NT2/D1 (cell line): Measurements from ENCODE around the gene SLC28A1.

Experiments used
- DNase-seq: peaks from one replicate; pipeline ENCODE4 v3.0.0-alpha.2; 2011; ENCODE audit warnings: low read depth, low spot score
- H3K27me3 ChIP-seq: 2 replicates; pipeline ENCODE4 v1.6.0; 2011; ENCODE audit warnings: mild to moderate bottlenecking; ENCODE audit not compliant: insufficient read length, insufficient read depth
- H3K36me3 ChIP-seq: 2 replicates; pipeline ENCODE4 v1.6.1; 2011; ENCODE audit warnings: mild to moderate bottlenecking, low read length, mixed read lengths; ENCODE audit not compliant: insufficient read depth, insufficient read length
- H3K4me1 ChIP-seq: 2 replicates; pipeline ENCODE4 v1.5.1; 2011; ENCODE audit not compliant: insufficient read depth, insufficient read length
- H3K4me3 ChIP-seq: 2 replicates; pipeline ENCODE4 v1.5.1; 2011; ENCODE audit warnings: low read depth; ENCODE audit not compliant: insufficient read length
- H3K9ac ChIP-seq: 2 replicates; pipeline ENCODE4 v1.6.0; 2011; ENCODE audit warnings: low read depth; ENCODE audit not compliant: insufficient read length
- H3K9me3 ChIP-seq: 2 replicates; pipeline ENCODE4 v1.5.1; 2011; ENCODE audit warnings: mild to moderate bottlenecking, low read length; ENCODE audit not compliant: insufficient read depth
- SUZ12 ChIP-seq: IDR thresholded peaks from 2 replicates; pipeline ENCODE4 v1.6.1; 2011; ENCODE audit not compliant: insufficient read length, insufficient read depth; ENCODE audit errors: extremely low read depth
- YY1 ChIP-seq: IDR thresholded peaks from 2 replicates; pipeline ENCODE4 v1.6.1; 2011; ENCODE audit not compliant: insufficient read length, insufficient read depth
- ZNF274 ChIP-seq: IDR thresholded peaks from 2 replicates; pipeline ENCODE4 v1.6.1; 2011; ENCODE audit warnings: mild to moderate bottlenecking, low read depth, low read length

SLC28A1 gene

GRCh38 chr15:84880007-84880406 is 4.5 kb upstream of the SLC28A1 start:
- no peak overlapping the region for H3K9ac ChIP-seq
- DNase-seq = no peak
- H3K9me3 ChIP-seq = no peaks in the 10 kb centered on the region
- peaks cover 5% of the 10 kb centered on the region for H3K4me1 ChIP-seq
- TF ChIP-seq ZNF274 (no peak), SUZ12 (no peak), YY1 (no peak)
- H3K27me3 ChIP-seq = no peaks in the 10 kb centered on the region
- no peaks in the 10 kb centered on the region for H3K36me3 ChIP-seq
- no peak overlapping the region for H3K4me3 ChIP-seq

GRCh38 chr15:84880822-84881519 is 3.5 kb upstream of the SLC28A1 start:
- Histone ChIP-seq H3K9ac (no peak overlapping the region), H3K9me3 (no peaks in the 10 kb centered on the region), H3K4me1 (peaks cover 5% of the 10 kb centered on the region), H3K36me3 (no peaks in the 10 kb centered on the region), H3K4me3 (no peak overlapping the region), H3K27me3 (no peaks in the 10 kb centered on the region)
- TF ChIP-seq ZNF274 = no peak
- no peak for TF ChIP-seq YY1
- TF ChIP-seq SUZ12 = no peak
- DNase-seq = no peak

DNA sequence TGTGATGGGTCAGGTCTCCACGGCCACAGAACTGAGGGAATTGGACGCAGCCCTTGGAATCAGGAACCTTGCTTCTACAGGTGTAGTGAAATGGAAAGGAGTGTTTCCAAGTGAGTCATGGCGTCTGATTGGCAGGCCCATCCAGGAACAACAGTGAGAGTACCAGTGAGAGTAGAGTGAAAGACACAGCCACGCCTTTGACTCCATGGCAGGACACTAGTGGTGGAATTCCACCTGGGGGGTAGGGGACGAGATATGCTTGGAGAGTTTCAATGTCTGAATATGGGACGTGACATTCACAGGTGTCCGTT is 3.0 kb upstream of the SLC28A1 start:
- DNase-seq = no peak
- TF ChIP-seq YY1 (no peak), SUZ12 (no peak), ZNF274 (no peak)
- H3K9me3 ChIP-seq = no peaks in the 10 kb centered on the region
- no peak overlapping the region for H3K9ac ChIP-seq
- H3K4me3 ChIP-seq = no peak overlapping the region
- peaks cover 5% of the 10 kb centered on the region for H3K4me1 ChIP-seq
- no peaks in the 10 kb centered on the region for H3K27me3 ChIP-seq
- H3K36me3 ChIP-seq = no peaks in the 10 kb centered on the region

DNA sequence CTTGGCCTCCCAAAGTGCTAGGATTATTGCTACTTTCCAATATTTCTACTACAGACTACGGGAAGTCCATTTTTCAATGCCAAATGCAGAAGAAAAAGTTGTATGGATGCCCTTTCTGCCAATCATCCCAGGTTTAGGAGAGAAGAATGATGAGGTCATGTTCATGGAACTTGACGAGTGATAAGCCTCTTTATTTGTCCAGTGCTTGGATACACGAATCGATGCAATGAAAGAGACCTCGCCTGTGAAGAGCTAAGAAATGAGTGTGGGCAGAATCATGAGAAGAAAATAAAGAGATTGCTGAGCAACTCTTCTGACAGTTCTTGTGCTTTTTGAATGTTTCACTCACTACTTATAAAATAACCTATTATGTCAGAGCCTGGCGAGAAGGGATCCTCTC is 996 bp upstream of the SLC28A1 start:
- H3K9ac ChIP-seq = no peak overlapping the region
- no peak for TF ChIP-seq ZNF274
- no peak for TF ChIP-seq SUZ12
- TF ChIP-seq YY1 = no peak
- H3K27me3 ChIP-seq = no peaks in the 10 kb centered on the region
- DNase-seq = no peak
- peaks cover 5% of the 10 kb centered on the region for H3K4me1 ChIP-seq
- no peaks in the 10 kb centered on the region for H3K36me3 ChIP-seq
- H3K9me3 ChIP-seq = no peaks in the 10 kb centered on the region
- no peak overlapping the region for H3K4me3 ChIP-seq

DNA sequence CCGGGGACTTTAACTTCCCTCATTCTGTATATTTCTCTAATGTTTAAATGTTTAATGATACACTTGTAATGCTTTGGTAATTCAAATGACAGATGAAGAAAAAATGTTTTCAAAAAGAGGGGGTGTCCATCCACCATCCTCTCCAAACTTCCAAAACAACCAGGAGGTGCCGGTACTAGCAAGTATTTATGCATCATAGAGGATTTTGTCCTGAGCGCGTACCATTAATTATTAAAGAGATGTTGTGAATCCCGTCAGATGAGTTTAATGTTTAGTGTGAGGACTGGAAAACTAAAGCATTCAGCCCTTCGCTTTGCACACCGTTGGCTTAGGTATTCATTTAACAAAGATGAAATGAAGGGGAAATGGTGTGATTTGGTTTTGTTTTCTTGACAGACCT is 1.3 kb downstream of the SLC28A1 start:
- DNase-seq = no peak
- Histone ChIP-seq H3K9ac (no peak overlapping the region), H3K9me3 (no peaks in the 10 kb centered on the region), H3K36me3 (no peaks in the 10 kb centered on the region), H3K27me3 (no peaks in the 10 kb centered on the region), H3K4me3 (no peak overlapping the region), H3K4me1 (peaks cover 13% of the 10 kb centered on the region)
- no peak for TF ChIP-seq SUZ12
- TF ChIP-seq ZNF274 = no peak

DNA sequence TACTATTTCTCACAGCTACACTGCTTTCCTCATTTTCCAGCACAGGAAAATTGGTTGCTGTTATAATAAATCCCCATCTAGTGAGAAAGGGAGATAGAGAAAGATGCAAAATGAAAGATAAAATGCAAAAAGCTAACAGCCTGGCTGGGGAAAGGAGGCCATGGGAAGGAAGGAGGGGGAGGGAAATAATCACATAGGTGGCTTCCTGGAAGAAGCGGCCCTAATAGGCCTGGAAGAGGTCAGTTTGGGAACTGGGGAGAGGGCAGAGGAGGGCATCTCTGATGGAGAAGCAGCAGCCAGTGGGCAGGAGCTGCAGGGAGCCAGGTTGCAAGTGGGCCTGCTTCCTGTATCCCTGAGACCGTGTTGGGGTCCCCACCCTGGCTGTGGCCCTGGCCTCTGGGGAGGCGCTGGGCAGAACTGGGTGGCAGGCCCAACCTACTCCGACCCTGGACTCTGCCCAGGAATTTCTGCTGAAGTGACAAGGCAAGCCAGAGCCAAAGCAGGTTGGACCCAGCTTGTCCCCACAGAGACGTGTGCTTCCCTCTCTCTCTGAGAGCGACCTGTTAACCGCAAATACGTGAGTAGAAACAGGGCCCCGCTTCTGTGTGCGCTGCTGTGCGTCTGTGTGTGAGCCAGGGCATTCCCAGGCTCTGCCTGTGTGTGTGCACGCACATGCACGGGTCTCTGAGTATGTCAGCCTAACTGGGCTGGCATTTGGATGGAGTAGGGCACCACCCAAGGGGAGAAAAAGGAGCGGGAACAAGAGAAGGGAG is 1.9 kb downstream of the SLC28A1 start:
- Histone ChIP-seq H3K36me3 (no peaks in the 10 kb centered on the region), H3K27me3 (no peaks in the 10 kb centered on the region), H3K9me3 (no peaks in the 10 kb centered on the region), H3K9ac (no peak overlapping the region), H3K4me3 (no peak overlapping the region), H3K4me1 (peaks cover 11% of the 10 kb centered on the region)
- no peak for DNase-seq
- TF ChIP-seq ZNF274 = no peak
- no peak for TF ChIP-seq YY1
- TF ChIP-seq SUZ12 = no peak

DNA sequence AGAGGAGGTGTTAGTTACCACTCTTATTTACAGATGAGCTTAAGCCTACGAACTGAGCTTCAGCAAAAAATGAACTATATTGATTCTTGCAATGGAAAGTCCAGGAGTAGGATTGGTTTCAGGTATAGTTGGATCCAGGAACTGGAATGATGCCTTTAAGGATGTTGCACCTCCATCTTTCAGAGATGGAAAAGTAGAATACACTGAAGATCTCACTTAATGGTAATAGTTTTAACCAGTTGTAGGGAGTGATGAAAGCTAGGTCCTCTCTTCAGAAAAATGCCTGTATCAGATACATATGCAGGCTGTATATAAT is 2.5 kb downstream of the SLC28A1 start:
- H3K9ac ChIP-seq = no peak overlapping the region
- peaks cover 11% of the 10 kb centered on the region for H3K4me1 ChIP-seq
- H3K36me3 ChIP-seq = no peaks in the 10 kb centered on the region
- no peaks in the 10 kb centered on the region for H3K27me3 ChIP-seq
- no peak for TF ChIP-seq YY1
- TF ChIP-seq SUZ12 = no peak
- no peaks in the 10 kb centered on the region for H3K9me3 ChIP-seq
- no peak overlapping the region for H3K4me3 ChIP-seq
- DNase-seq = no peak
